Peyer's patch (tissue), 4 donors: ENCODE measurements around the gene CD44.

Source experiments
- CTCF ChIP-seq, 6 experiments: fragments of 450-650 bp in 4 of 6; fragments of 200-600 bp in 2 of 6; sonication (generic) in 1 of 6; IDR thresholded peaks; one replicate each; pipeline ENCODE4 v1.5.1; 2017 to 2019; ENCODE audit warnings: antibody characterized with exemption in 6 of 6, mild to moderate bottlenecking in 3 of 6, moderate library complexity in 1 of 6
- POLR2A ChIP-seq, 2 donors: fragments of 450-650 bp; IDR thresholded peaks; one replicate each; pipeline ENCODE4 v1.5.1; 2017; ENCODE audit warnings: antibody characterized with exemption in 2 of 2, mild to moderate bottlenecking in 2 of 2, moderate library complexity in 2 of 2

GRCh38 chr11:35216962-35217678, 78.1 kb downstream of the CD44 start:
- TF ChIP-seq CTCF (IDR thresholded peaks at IDR 0.05) (no peak), POLR2A (IDR thresholded peaks at IDR 0.05) (no peak)
